Loucy (cell line): ENCODE data around the gene PHF13.
A peak's percentile ranks its signal among the peaks of the same experiment; 100 is the strongest.

Experiments used
- H2AFZ ChIP-seq: fragments of 200-600 bp; sonication (generic); 2 replicates; pipeline ENCODE4 v1.6.0; 2016; ENCODE audit warnings: antibody characterized with exemption, mild to moderate bottlenecking, low read length, moderate library complexity
- H3F3A ChIP-seq: fragments of 200-600 bp; 2 replicates; pipeline ENCODE4 v1.6.0; 2016; ENCODE audit warnings: antibody characterized with exemption, low read depth, mild to moderate bottlenecking
- H3K27me3 ChIP-seq: fragments of 200-600 bp; sonication (generic); 2 replicates; pipeline ENCODE4 v1.6.1; 2014; ENCODE audit warnings: low read length, mild to moderate bottlenecking; ENCODE audit not compliant: insufficient read depth, poor library complexity, severe bottlenecking
- H3K36me3 ChIP-seq: fragments of 200-600 bp; sonication (generic); 2 replicates; pipeline ENCODE4 v1.6.1; 2016; ENCODE audit warnings: low read length; ENCODE audit not compliant: insufficient read depth
- H3K4me1 ChIP-seq: fragments of 200-600 bp; sonication (generic); 2 replicates; pipeline ENCODE4 v1.5.1; 2014; ENCODE audit warnings: low read length, mild to moderate bottlenecking; ENCODE audit not compliant: insufficient read depth, poor library complexity, severe bottlenecking
- H3K4me2 ChIP-seq: fragments of 200-600 bp; sonication (generic); 2 replicates; pipeline ENCODE4 v1.6.0; 2014; ENCODE audit warnings: antibody characterized with exemption, low read length, low read depth, mild to moderate bottlenecking; ENCODE audit not compliant: poor library complexity, severe bottlenecking
- H3K4me3 ChIP-seq: fragments of 200-600 bp; sonication (generic); 2 replicates; pipeline ENCODE4 v1.5.1; 2014; ENCODE audit warnings: low read length, mild to moderate bottlenecking, mixed read lengths; ENCODE audit not compliant: poor library complexity, severe bottlenecking
- H3K79me2 ChIP-seq: fragments of 200-600 bp; sonication (generic); 2 replicates; pipeline ENCODE4 v1.6.1; 2014; ENCODE audit warnings: low read length; ENCODE audit not compliant: insufficient read depth
- H3K9ac ChIP-seq: fragments of 200-600 bp; sonication (generic); 2 replicates; pipeline ENCODE4 v1.6.0; 2014; ENCODE audit warnings: mild to moderate bottlenecking, low read depth, low read length, moderate library complexity; ENCODE audit not compliant: poor library complexity, severe bottlenecking
- H3K9me2 ChIP-seq: fragments of 200-600 bp; sonication (generic); replicated peaks from 2 replicates; pipeline ENCODE4 v1.6.1; 2016; ENCODE audit warnings: low read depth, low read length, mixed read lengths
- H3K9me3 ChIP-seq: fragments of 200-600 bp; sonication (generic); 2 replicates; pipeline ENCODE4 v1.6.1; 2014; ENCODE audit warnings: mild to moderate bottlenecking, antibody characterized with exemption, low read length, low read depth; ENCODE audit not compliant: insufficient read depth
- H4K20me1 ChIP-seq: fragments of 200-600 bp; sonication (generic); 2 replicates; pipeline ENCODE4 v1.6.0; 2014; ENCODE audit warnings: antibody characterized with exemption, low read length, mild to moderate bottlenecking; ENCODE audit not compliant: insufficient read depth, poor library complexity, severe bottlenecking
- CTCF ChIP-seq: fragments of 200-600 bp; sonication (generic); conservative IDR thresholded peaks from 2 replicates; pipeline ENCODE4 v1.5.1; 2014; ENCODE audit warnings: mild to moderate bottlenecking, antibody characterized with exemption, low read length
- EZH2phosphoT487 ChIP-seq: fragments of 200-600 bp; IDR thresholded peaks from 2 replicates; pipeline ENCODE4 v1.6.1; 2018; ENCODE audit warnings: antibody characterized with exemption, mild to moderate bottlenecking, moderate library complexity, borderline replicate concordance

The PHF13 gene

GRCh38 chr1:6596351-6596750 lies 17.2 kb upstream of the PHF13 start:
- Histone ChIP-seq H3K27me3 (no peaks in the 10 kb centered on the region), H3K9ac (no peak overlapping the region), H2AFZ (no peak overlapping the region), H3K4me3 (no peak overlapping the region), H3K4me2 (peak overlapping the region; percentile 41), H3K9me3 (no peaks in the 10 kb centered on the region), H3F3A (no peaks in the 10 kb centered on the region), H3K9me2 (no peaks in the 10 kb centered on the region), H3K4me1 (peaks cover 28% of the 10 kb centered on the region), H4K20me1 (peaks cover 38% of the 10 kb centered on the region), H3K79me2 (peaks cover 57% of the 10 kb centered on the region), H3K36me3 (peaks cover 57% of the 10 kb centered on the region; the same call in 1 of the 2 replicates)
- no peak for TF ChIP-seq EZH2phosphoT487
- TF ChIP-seq CTCF, result no peak

- Histone ChIP-seq H3K4me3 (peak overlapping the region; percentile 11), H3K9ac (no peak overlapping the region), H3K27me3 (no peaks in the 10 kb centered on the region), H3K36me3 (peaks cover 57% of the 10 kb centered on the region; the same call in 1 of the 2 replicates), H3K9me3 (no peaks in the 10 kb centered on the region), H3K4me2 (peak overlapping the region; percentile 41), H3K9me2 (no peaks in the 10 kb centered on the region), H3K79me2 (peaks cover 65% of the 10 kb centered on the region), H4K20me1 (peaks cover 42% of the 10 kb centered on the region), H3F3A (no peaks in the 10 kb centered on the region), H2AFZ (no peak overlapping the region), H3K4me1 (peaks cover 28% of the 10 kb centered on the region)
- TF ChIP-seq EZH2phosphoT487 (no peak), CTCF (no peak)
Measured at GRCh38 chr1:6596886-6597776, 16.4 kb upstream of the PHF13 start.

- peaks cover 28% of the 10 kb centered on the region for H3K4me1 ChIP-seq
- H3K36me3 ChIP-seq, result peaks cover 52% of the 10 kb centered on the region; the same call in 1 of the 2 replicates
- no peaks in the 10 kb centered on the region for H3F3A ChIP-seq
- no peak overlapping the region for H3K4me3 ChIP-seq
- H3K27me3 ChIP-seq, result no peaks in the 10 kb centered on the region
- no peaks in the 10 kb centered on the region for H3K9me2 ChIP-seq
- H3K9me3 ChIP-seq, result no peaks in the 10 kb centered on the region
- H3K79me2 ChIP-seq, result peaks cover 69% of the 10 kb centered on the region
- peak overlapping the region; percentile 41 for H3K4me2 ChIP-seq
- peaks cover 42% of the 10 kb centered on the region for H4K20me1 ChIP-seq
- no peak overlapping the region for H2AFZ ChIP-seq
- no peak overlapping the region for H3K9ac ChIP-seq
- TF ChIP-seq EZH2phosphoT487, result no peak
- TF ChIP-seq CTCF, result no peak
Measured at GRCh38 chr1:6597777-6598131, 15.8 kb upstream of the PHF13 start.
